Measurements from ENCODE around the gene PLPPR5. TPM values are rescaled to one million over a fixed set of nuclear protein-coding genes. Genes with fewer than 3 reads are reported as not detected.

The PLPPR5 gene
- total RNA-seq, 1 donor from 2014 or later = 0.56 TPM

- no peak for DNase-seq (ENCODE audit: low spot score)
- no peak overlapping the region for H3K27ac ChIP-seq
- no peak overlapping the region for H2AFZ ChIP-seq (replicated peaks)
- no peaks in the 10 kb centered on the region for H3K36me3 ChIP-seq
- no peaks in the 10 kb centered on the region for H3K27me3 Mint-ChIP-seq (ENCODE audit: insufficient read depth, low read depth)
- H3K9me3 Mint-ChIP-seq = no peaks in the 10 kb centered on the region
- no peak overlapping the region for H3K4me3 ChIP-seq
- no peak overlapping the region for H3K9ac ChIP-seq
- H3K27me3 ChIP-seq = no peaks in the 10 kb centered on the region
- no peak overlapping the region for H3K4me3 Mint-ChIP-seq
- no peak overlapping the region for H3K27ac Mint-ChIP-seq
- no peaks in the 10 kb centered on the region for H3K4me1 ChIP-seq
- no peaks in the 10 kb centered on the region for H3F3A ChIP-seq (ENCODE audit: low read depth)
- no peaks in the 10 kb centered on the region for H3K36me3 Mint-ChIP-seq
- H3K9me3 ChIP-seq (ENCODE audit: low read depth) = no peaks in the 10 kb centered on the region
- H3K4me2 ChIP-seq = no peak overlapping the region
- H4K20me1 ChIP-seq (ENCODE audit: low read depth) = no peaks in the 10 kb centered on the region
- TF ChIP-seq EZH2phosphoT487 (IDR thresholded peaks at IDR 0.05) = no peak
- no peak for TF ChIP-seq EZH2 (IDR thresholded peaks at IDR 0.05)
- TF ChIP-seq, protein P1, sequence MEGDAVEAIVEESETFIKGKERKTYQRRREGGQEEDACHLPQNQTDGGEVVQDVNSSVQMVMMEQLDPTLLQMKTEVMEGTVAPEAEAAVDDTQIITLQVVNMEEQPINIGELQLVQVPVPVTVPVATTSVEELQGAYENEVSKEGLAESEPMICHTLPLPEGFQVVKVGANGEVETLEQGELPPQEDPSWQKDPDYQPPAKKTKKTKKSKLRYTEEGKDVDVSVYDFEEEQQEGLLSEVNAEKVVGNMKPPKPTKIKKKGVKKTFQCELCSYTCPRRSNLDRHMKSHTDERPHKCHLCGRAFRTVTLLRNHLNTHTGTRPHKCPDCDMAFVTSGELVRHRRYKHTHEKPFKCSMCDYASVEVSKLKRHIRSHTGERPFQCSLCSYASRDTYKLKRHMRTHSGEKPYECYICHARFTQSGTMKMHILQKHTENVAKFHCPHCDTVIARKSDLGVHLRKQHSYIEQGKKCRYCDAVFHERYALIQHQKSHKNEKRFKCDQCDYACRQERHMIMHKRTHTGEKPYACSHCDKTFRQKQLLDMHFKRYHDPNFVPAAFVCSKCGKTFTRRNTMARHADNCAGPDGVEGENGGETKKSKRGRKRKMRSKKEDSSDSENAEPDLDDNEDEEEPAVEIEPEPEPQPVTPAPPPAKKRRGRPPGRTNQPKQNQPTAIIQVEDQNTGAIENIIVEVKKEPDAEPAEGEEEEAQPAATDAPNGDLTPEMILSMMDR (IDR thresholded peaks at IDR 0.05) = no peak
- no peaks in the 10 kb centered on the region for H3K79me2 ChIP-seq (ENCODE audit: low read depth)
- H3K4me1 Mint-ChIP-seq = no peaks in the 10 kb centered on the region
These were observed 162.4 kb downstream of the PLPPR5 start for GRCh38 chr1:98842241-98842640.

Small RNAs within 50 kb of the gene (small RNA-seq; reads per million reads assigned to genes)
- not detected for gene AL445433.1
